GM12878 (cell line): ENCODE results near the gene PNMA8C. TPM values are rescaled to one million over a fixed set of nuclear protein-coding genes. Genes with fewer than 3 reads are reported as not detected.

Experiments
- ATAC-seq: fragments of 200-7000 bp; cut with Tn5 transposase; 3 replicates; pipeline ENCODE4 v1.9.1; 2020; ENCODE audit warnings: mild to moderate bottlenecking, moderate library complexity
- BruUV-seq: library from RNA; stranded (reverse); fragments of 400-500 nt; replicated peaks from 2 replicates; lab custom pipeline; 2021; lab: Mats Ljungman, UMichigan
- CTCF ChIA-PET: fragments of 300-600 bp; sonication (Branson Sonifier 250); formaldehyde crosslinking; extraction: SDS; loops from one replicate; lab custom pipeline; 2021; ENCODE audit warnings: inconsistent platforms; lab: Yijun Ruan, JAX
- POLR2A ChIA-PET: fragments of 350-600 bp; formaldehyde crosslinking; extraction: SDS; loops from one replicate; lab custom pipeline; 2021; ENCODE audit warnings: inconsistent platforms; lab: Charles Lee
- RAD21 ChIA-PET: fragments of 300-600 bp; sonication (Branson Sonifier 250); formaldehyde crosslinking; loops from one replicate; lab custom pipeline; 2023; ENCODE audit warnings: antibody characterized with exemption; ENCODE audit not compliant: unreplicated experiment; lab: Charles Lee
- SMC1A ChIA-PET: fragments of 300-600 bp; sonication (Branson Sonifier 250); formaldehyde crosslinking; loops from one replicate; lab custom pipeline; 2023; ENCODE audit not compliant: unreplicated experiment, uncharacterized antibody; lab: Charles Lee
- DNase-seq: peaks from one replicate; pipeline ENCODE4 v3.0.0-alpha.2; 2011; ENCODE audit warnings: low read depth, low spot score
- FAIRE-seq: peaks from 3 replicates; lab custom pipeline; 2011; peaks lifted over from hg19 to GRCh38; lab: Jason Lieb, UNC
- H2AFZ ChIP-seq: 2 replicates; pipeline ENCODE4 v1.6.0; 2011; ENCODE audit warnings: low read depth, low read length, control low read depth; ENCODE audit not compliant: control insufficient read depth
- H3K27ac ChIP-seq: 2 replicates; pipeline ENCODE4 v1.5.1; 2011; ENCODE audit warnings: control low read depth; ENCODE audit not compliant: control insufficient read depth, insufficient read depth
- H3K27me3 ChIP-seq, 2 experiments: replicated peaks in 1 of 2; 2 replicates each; pipeline versions ENCODE4 v1.6.0 to v1.6.1; 2011; ENCODE audit warnings: low read length in 1 of 2; ENCODE audit not compliant: control insufficient read depth in 2 of 2, insufficient read depth in 2 of 2
- H3K36me3 ChIP-seq, 2 experiments: 2 replicates each; pipeline ENCODE4 v1.5.1; 2011; ENCODE audit warnings: low read length in 1 of 2; ENCODE audit not compliant: control insufficient read depth in 2 of 2, insufficient read depth in 2 of 2
- H3K4me1 ChIP-seq: 2 replicates; pipeline ENCODE4 v1.6.1; 2011; ENCODE audit warnings: mild to moderate bottlenecking, low read length, moderate library complexity, mixed read lengths; ENCODE audit not compliant: control insufficient read depth, insufficient read depth
- H3K4me2 ChIP-seq: 2 replicates; pipeline ENCODE4 v1.6.0; 2011; ENCODE audit warnings: control low read depth; ENCODE audit not compliant: control insufficient read depth, insufficient read depth
- H3K4me3 ChIP-seq: fragments of 200-600 bp; sonication (generic); 2 replicates; pipeline ENCODE4 v1.5.1; 2016
- H3K79me2 ChIP-seq: 2 replicates; pipeline ENCODE4 v1.6.0; 2011; ENCODE audit warnings: low read length; ENCODE audit not compliant: control insufficient read depth, insufficient read depth
- H3K9ac ChIP-seq: 2 replicates; pipeline ENCODE4 v1.8.0; 2011; ENCODE audit warnings: low read length, control low read depth, mixed read lengths; ENCODE audit not compliant: control insufficient read depth, insufficient read depth
- H3K9me3 ChIP-seq: replicated peaks from 3 replicates; pipeline ENCODE4 v1.5.1; 2011; ENCODE audit warnings: mild to moderate bottlenecking, low read length; ENCODE audit not compliant: control insufficient read depth, insufficient read depth
- H4K20me1 ChIP-seq: 2 replicates; pipeline ENCODE4 v1.6.0; 2011; ENCODE audit not compliant: control insufficient read depth, insufficient read depth
- ATF7 ChIP-seq: fragments of 450-650 bp; IDR thresholded peaks from 2 replicates; pipeline ENCODE4 v1.6.1; 2016; ENCODE audit warnings: low read depth, mild to moderate bottlenecking
- CHD4 ChIP-seq: fragments of 200-600 bp; sonication (generic); IDR thresholded peaks from 2 replicates; pipeline ENCODE4 v1.6.1; 2016; ENCODE audit warnings: mild to moderate bottlenecking
- FOXM1 ChIP-seq: IDR thresholded peaks from 2 replicates; pipeline ENCODE4 v1.6.1; 2012; ENCODE audit warnings: low read depth, mild to moderate bottlenecking, inconsistent platforms, low read length, moderate library complexity
- MYC ChIP-seq: IDR thresholded peaks from 2 replicates; pipeline ENCODE4 v1.6.1; 2011; ENCODE audit warnings: mild to moderate bottlenecking, low read length, moderate library complexity, inconsistent platforms; ENCODE audit not compliant: insufficient read depth, insufficient replicate concordance, insufficient read length, severe bottlenecking
- NFYA ChIP-seq: IDR thresholded peaks from 2 replicates; pipeline ENCODE4 v1.6.1; 2011; ENCODE audit warnings: low read depth, mild to moderate bottlenecking, low read length, improper control_type of control experiment, borderline replicate concordance
- RUNX3 ChIP-seq: IDR thresholded peaks from 2 replicates; pipeline ENCODE4 v1.6.1; 2012; ENCODE audit warnings: low read length, inconsistent platforms
- SPI1 ChIP-seq: IDR thresholded peaks from 2 replicates; pipeline ENCODE4 v1.6.1; 2011; ENCODE audit warnings: low read depth, mild to moderate bottlenecking, low read length, moderate library complexity, borderline replicate concordance; ENCODE audit not compliant: insufficient read depth
- SUZ12 ChIP-seq: fragments of 200-600 bp; sonication (generic); IDR thresholded peaks from one replicate; pipeline ENCODE4 v1.6.1; 2018; ENCODE audit warnings: antibody characterized with exemption, mild to moderate bottlenecking; ENCODE audit not compliant: unreplicated experiment
- ZNF217 ChIP-seq: fragments of 450-650 bp; IDR thresholded peaks from 2 replicates; pipeline ENCODE4 v1.6.1; 2017; ENCODE audit warnings: antibody characterized with exemption, mild to moderate bottlenecking
- WGBS: methylation state at CpG from one replicate; pipeline ENCODE4 v1.1.6; 2016; ENCODE audit warnings: low lambda C conversion rate; ENCODE audit not compliant: insufficient replicate concordance, insufficient coverage; ENCODE audit errors: missing lambda C conversion rate; 5-methylcytosine and 5-hydroxymethylcytosine counted together
- in situ Hi-C: fragments of 300-500 bp; cut with MboI; formaldehyde crosslinking; loops from 9 replicates; pipeline ENCODE4 v1.14.3; 2018; ENCODE audit warnings: mixed read lengths
- intact Hi-C: fragments of 100-400 bp; cut with micrococcal nuclease; formaldehyde crosslinking; loops from one replicate; pipeline ENCODE4 v1.14.2; 2022; ENCODE audit not compliant: unreplicated experiment
- polyA plus RNA-seq, 11 experiments: library from polyadenylated mRNA; depleted of rRNA in 4 of 11; unstranded in 6 of 11; stranded (reverse) in 5 of 11; fragments of >200 nt; fragmentation: Nextera tagmentation in 4 of 11; fragmentation: Illumina TruSeq in 1 of 11; extraction: Ambion mirVana in 4 of 11; extraction: Trizol in 1 of 11; gene quantifications; 1 replicate in 1 of 11; 2 replicates in 10 of 11; pipeline versions ENCODE4 v1.2.1 to v1.2.3, GENCODE V29; 2011 to 2016; ENCODE audit warnings: inconsistent platforms in 2 of 11, missing spikeins in 2 of 11, low read depth in 1 of 11
- total RNA-seq, 4 experiments: library from RNA; depleted of rRNA in 3 of 4; stranded (reverse); fragments of >200 nt in 3 of 4; fragmentation: Illumina TruSeq in 1 of 4; extraction: Trizol in 1 of 4; gene quantifications; 2 replicates each; pipeline versions ENCODE4 v1.2.1 to v1.2.3, GENCODE V29; 2013 to 2021
- TF ChIP-seq, protein P1 (sequence below): fragments of 450-650 bp; formaldehyde crosslinking; IDR thresholded peaks from 2 replicates; pipeline ENCODE4 v1.5.0; 2022; ENCODE audit warnings: mild to moderate bottlenecking, missing genetic modification characterization
- TF ChIP-seq, protein P2 (sequence below): fragments of 450-650 bp; IDR thresholded peaks from 2 replicates; pipeline ENCODE4 v1.6.1; 2016; ENCODE audit warnings: mild to moderate bottlenecking
- TF ChIP-seq, protein P3 (sequence below): fragments of 450-650 bp; IDR thresholded peaks from 2 replicates; pipeline ENCODE4 v1.6.1; 2017; ENCODE audit warnings: mild to moderate bottlenecking, low read depth, inconsistent platforms; ENCODE audit not compliant: poor library complexity, severe bottlenecking
- TF ChIP-seq, protein P4 (sequence below): IDR thresholded peaks from 2 replicates; pipeline ENCODE4 v1.6.1; 2012; ENCODE audit warnings: low read depth, low read length, improper control_type of control experiment
- TF ChIP-seq, protein P5 (sequence below): IDR thresholded peaks from 2 replicates; pipeline ENCODE4 v1.6.1; 2012; ENCODE audit warnings: low read depth, low read length, improper control_type of control experiment

Gene PNMA8C
- total and polyA plus RNA-seq, 10 of the 15 experiments (the other 5 are each of a cell fraction or from before 2014, with no cell fraction given) = not detected

DNA sequence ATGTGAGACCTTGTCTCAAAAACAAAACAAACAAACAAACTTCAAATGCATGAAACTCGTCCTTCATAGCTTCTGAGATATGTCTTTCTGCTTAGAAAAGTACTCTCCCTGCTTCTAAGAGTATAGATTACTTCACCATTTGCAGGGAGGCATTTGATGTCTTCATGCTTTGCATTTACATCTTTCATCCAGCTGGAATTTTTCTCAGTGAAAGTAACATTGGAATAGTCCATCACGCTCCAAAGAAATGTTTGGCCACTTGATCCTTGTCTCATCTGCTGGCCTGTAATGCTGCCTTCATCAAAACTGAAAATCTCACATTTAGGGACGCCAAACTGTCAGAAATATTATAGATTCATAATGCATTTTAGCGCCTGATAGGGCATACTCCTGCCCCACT, 23.4 kb upstream of the PNMA8C start (continued):
- TF ChIP-seq, protein P1, sequence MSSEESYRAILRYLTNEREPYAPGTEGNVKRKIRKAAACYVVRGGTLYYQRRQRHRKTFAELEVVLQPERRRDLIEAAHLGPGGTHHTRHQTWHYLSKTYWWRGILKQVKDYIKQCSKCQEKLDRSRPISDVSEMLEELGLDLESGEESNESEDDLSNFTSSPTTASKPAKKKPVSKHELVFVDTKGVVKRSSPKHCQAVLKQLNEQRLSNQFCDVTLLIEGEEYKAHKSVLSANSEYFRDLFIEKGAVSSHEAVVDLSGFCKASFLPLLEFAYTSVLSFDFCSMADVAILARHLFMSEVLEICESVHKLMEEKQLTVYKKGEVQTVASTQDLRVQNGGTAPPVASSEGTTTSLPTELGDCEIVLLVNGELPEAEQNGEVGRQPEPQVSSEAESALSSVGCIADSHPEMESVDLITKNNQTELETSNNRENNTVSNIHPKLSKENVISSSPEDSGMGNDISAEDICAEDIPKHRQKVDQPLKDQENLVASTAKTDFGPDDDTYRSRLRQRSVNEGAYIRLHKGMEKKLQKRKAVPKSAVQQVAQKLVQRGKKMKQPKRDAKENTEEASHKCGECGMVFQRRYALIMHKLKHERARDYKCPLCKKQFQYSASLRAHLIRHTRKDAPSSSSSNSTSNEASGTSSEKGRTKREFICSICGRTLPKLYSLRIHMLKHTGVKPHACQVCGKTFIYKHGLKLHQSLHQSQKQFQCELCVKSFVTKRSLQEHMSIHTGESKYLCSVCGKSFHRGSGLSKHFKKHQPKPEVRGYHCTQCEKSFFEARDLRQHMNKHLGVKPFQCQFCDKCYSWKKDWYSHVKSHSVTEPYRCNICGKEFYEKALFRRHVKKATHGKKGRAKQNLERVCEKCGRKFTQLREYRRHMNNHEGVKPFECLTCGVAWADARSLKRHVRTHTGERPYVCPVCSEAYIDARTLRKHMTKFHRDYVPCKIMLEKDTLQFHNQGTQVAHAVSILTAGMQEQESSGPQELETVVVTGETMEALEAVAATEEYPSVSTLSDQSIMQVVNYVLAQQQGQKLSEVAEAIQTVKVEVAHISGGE (CRISPR knock-in tag) = no peak
- TF ChIP-seq RUNX3 (no peak), SUZ12 (no peak)

DNA sequence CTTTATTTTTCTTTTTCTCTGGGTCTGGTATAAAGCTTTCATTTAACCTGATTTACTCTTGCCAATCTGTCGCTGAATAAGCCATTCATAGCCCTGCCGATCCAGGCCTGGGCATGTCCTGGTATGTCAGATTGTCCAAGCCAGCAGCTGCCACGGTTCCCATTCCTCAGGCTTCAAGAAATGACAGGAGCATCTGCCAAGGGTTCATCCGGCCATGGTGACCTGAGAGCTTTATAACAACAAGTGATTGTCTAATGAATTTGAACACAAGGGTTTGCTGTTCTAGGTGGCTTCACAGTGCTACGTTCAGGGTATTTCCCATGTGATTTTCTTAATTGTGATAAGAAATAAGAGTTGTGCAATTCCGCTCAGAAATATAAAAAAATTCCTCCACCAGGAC, 22.6 kb upstream of the PNMA8C start:
- Histone ChIP-seq H3K79me2 (no peaks in the 10 kb centered on the region), H4K20me1 (no peaks in the 10 kb centered on the region), H3K9ac (no peak overlapping the region), H3K4me3 (no peak overlapping the region), H2AFZ (no peak overlapping the region), H3K36me3 (no peaks in the 10 kb centered on the region), H3K27me3 (no peaks in the 10 kb centered on the region; a peak in 1 of 4 replicates), H3K27ac (no peak overlapping the region), H3K4me2 (no peak overlapping the region), H3K9me3 (no peaks in the 10 kb centered on the region; the same call in 2 of the 3 replicates), H3K4me1 (no peaks in the 10 kb centered on the region)
- intact Hi-C loops = no loop called here
- ChIA-PET RAD21 (no interaction called here), CTCF (interaction anchor here (1.6 kb wide), 1 partner anchor 14 kb away, joined by 3 read pairs; no protein-coding TSS in a partner anchor), SMC1A (interaction anchor here (1.3 kb wide), 1 partner anchor 10 kb away, joined by 4 read pairs; no protein-coding TSS in a partner anchor), POLR2A (no interaction called here)
- 46% methylated on average over 6 of the region's 6 CpGs for whole genome bisulfite sequencing
- no TSS peak for BruUV-seq
- ATAC-seq (no peak), FAIRE-seq (no peak), DNase-seq (no peak)
- in situ Hi-C loops = no loop called here
- TF ChIP-seq FOXM1 (no peak), ATF7 (no peak), NFYA (no peak), MYC (no peak), ZNF217 (no peak), SPI1 (no peak), CHD4 (no peak)
- TF ChIP-seq, protein P2, sequence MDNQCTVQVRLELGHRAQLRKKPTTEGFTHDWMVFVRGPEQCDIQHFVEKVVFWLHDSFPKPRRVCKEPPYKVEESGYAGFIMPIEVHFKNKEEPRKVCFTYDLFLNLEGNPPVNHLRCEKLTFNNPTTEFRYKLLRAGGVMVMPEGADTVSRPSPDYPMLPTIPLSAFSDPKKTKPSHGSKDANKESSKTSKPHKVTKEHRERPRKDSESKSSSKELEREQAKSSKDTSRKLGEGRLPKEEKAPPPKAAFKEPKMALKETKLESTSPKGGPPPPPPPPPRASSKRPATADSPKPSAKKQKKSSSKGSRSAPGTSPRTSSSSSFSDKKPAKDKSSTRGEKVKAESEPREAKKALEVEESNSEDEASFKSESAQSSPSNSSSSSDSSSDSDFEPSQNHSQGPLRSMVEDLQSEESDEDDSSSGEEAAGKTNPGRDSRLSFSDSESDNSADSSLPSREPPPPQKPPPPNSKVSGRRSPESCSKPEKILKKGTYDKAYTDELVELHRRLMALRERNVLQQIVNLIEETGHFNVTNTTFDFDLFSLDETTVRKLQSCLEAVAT = no peak
- TF ChIP-seq, protein P3, sequence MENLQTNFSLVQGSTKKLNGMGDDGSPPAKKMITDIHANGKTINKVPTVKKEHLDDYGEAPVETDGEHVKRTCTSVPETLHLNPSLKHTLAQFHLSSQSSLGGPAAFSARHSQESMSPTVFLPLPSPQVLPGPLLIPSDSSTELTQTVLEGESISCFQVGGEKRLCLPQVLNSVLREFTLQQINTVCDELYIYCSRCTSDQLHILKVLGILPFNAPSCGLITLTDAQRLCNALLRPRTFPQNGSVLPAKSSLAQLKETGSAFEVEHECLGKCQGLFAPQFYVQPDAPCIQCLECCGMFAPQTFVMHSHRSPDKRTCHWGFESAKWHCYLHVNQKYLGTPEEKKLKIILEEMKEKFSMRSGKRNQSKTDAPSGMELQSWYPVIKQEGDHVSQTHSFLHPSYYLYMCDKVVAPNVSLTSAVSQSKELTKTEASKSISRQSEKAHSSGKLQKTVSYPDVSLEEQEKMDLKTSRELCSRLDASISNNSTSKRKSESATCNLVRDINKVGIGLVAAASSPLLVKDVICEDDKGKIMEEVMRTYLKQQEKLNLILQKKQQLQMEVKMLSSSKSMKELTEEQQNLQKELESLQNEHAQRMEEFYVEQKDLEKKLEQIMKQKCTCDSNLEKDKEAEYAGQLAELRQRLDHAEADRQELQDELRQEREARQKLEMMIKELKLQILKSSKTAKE = no peak
- TF ChIP-seq, protein P4, sequence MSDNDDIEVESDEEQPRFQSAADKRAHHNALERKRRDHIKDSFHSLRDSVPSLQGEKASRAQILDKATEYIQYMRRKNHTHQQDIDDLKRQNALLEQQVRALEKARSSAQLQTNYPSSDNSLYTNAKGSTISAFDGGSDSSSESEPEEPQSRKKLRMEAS = no peak
- TF ChIP-seq, protein P5, sequence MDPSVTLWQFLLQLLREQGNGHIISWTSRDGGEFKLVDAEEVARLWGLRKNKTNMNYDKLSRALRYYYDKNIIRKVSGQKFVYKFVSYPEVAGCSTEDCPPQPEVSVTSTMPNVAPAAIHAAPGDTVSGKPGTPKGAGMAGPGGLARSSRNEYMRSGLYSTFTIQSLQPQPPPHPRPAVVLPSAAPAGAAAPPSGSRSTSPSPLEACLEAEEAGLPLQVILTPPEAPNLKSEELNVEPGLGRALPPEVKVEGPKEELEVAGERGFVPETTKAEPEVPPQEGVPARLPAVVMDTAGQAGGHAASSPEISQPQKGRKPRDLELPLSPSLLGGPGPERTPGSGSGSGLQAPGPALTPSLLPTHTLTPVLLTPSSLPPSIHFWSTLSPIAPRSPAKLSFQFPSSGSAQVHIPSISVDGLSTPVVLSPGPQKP = no peak
